22Rv1 (cell line): ENCODE data around the gene CHST1.

Experiments
- H3K27ac ChIP-seq: fragments of 450-650 bp; 2 replicates; pipeline ENCODE4 v1.5.1; 2017
- CTCF ChIP-seq: fragments of 450-650 bp; IDR thresholded peaks from 2 replicates; pipeline ENCODE4 v1.5.1; 2017; ENCODE audit warnings: mild to moderate bottlenecking
- ZFX ChIP-seq: fragments of 450-650 bp; IDR thresholded peaks from 2 replicates; pipeline ENCODE4 v1.6.1; 2017; ENCODE audit warnings: antibody characterized with exemption, borderline replicate concordance

The CHST1 gene

GRCh38 chr11:45605051-45605450 is 60.4 kb downstream of the CHST1 start:
- no peak for TF ChIP-seq CTCF
- no peak for TF ChIP-seq ZFX
- H3K27ac ChIP-seq = no peak overlapping the region

GRCh38 chr11:45603946-45604682 is 61.3 kb downstream of the CHST1 start:
- TF ChIP-seq CTCF = no peak
- no peak for TF ChIP-seq ZFX
- H3K27ac ChIP-seq = no peak overlapping the region

- H3K27ac ChIP-seq = no peak overlapping the region
- TF ChIP-seq CTCF (no peak), ZFX (no peak)
These were observed 66.1 kb downstream of the CHST1 start for GRCh38 chr11:45599161-45599943.
